GM12865 (cell line): ENCODE measurements around the gene SPATA33.
A peak's percentile ranks its signal among the peaks of the same experiment; 100 is the strongest.

ENCODE experiments used
- DNase-seq: peaks from one replicate; pipeline ENCODE4 v3.0.0; 2010; ENCODE audit warnings: low read depth
- H3K4me3 ChIP-seq: 2 replicates; pipeline ENCODE4 v1.5.1; 2011; ENCODE audit warnings: mild to moderate bottlenecking, low read depth, low read length, control low read depth
- CTCF ChIP-seq: IDR thresholded peaks from 2 replicates; pipeline ENCODE4 v1.5.1; 2011; ENCODE audit warnings: low read length, control low read depth, low read depth, inconsistent platforms; ENCODE audit not compliant: insufficient read depth; ENCODE audit errors: missing control alignments

SPATA33 gene

GRCh38 chr16:89712274-89712781 is 54.7 kb downstream of the SPATA33 start:
- no peak for TF ChIP-seq CTCF
- H3K4me3 ChIP-seq = peak overlapping the region; percentile 84
- no peak for DNase-seq

GRCh38 chr16:89716493-89716892 is 58.9 kb downstream of the SPATA33 start:
- TF ChIP-seq CTCF = no peak
- DNase-seq = no peak
- H3K4me3 ChIP-seq = no peak overlapping the region

- H3K4me3 ChIP-seq = no peak overlapping the region
- no peak for DNase-seq
- TF ChIP-seq CTCF = no peak
These were observed 59.5 kb downstream of the SPATA33 start for GRCh38 chr16:89716916-89717687.

- no peak overlapping the region for H3K4me3 ChIP-seq
- no peak for TF ChIP-seq CTCF
- DNase-seq = no peak
These were observed 60.3 kb downstream of the SPATA33 start for GRCh38 chr16:89717688-89718505.
